ENCODE measurements around the gene CLCA2.
A peak's percentile ranks its signal among the peaks of the same experiment; 100 is the strongest.

CLCA2 gene, protein sequence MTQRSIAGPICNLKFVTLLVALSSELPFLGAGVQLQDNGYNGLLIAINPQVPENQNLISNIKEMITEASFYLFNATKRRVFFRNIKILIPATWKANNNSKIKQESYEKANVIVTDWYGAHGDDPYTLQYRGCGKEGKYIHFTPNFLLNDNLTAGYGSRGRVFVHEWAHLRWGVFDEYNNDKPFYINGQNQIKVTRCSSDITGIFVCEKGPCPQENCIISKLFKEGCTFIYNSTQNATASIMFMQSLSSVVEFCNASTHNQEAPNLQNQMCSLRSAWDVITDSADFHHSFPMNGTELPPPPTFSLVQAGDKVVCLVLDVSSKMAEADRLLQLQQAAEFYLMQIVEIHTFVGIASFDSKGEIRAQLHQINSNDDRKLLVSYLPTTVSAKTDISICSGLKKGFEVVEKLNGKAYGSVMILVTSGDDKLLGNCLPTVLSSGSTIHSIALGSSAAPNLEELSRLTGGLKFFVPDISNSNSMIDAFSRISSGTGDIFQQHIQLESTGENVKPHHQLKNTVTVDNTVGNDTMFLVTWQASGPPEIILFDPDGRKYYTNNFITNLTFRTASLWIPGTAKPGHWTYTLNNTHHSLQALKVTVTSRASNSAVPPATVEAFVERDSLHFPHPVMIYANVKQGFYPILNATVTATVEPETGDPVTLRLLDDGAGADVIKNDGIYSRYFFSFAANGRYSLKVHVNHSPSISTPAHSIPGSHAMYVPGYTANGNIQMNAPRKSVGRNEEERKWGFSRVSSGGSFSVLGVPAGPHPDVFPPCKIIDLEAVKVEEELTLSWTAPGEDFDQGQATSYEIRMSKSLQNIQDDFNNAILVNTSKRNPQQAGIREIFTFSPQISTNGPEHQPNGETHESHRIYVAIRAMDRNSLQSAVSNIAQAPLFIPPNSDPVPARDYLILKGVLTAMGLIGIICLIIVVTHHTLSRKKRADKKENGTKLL

DNA sequence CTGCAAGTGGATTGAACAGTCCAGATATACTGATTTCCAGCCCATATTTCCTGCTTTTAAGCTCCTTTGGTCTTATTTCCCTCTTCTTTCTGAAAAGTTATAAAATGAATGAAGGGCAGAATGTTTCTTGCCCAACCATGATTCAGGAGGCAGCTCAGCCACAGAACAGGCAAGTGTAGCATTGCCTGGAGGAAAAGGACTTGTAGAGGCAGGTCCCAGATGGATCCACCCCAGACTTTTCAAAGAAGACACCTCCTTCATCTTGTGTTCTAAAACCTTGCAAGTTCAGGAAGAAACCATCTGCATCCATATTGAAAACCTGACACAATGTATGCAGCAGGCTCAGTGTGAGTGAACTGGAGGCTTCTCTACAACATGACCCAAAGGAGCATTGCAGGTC is at the start of gene CLCA2:
Gene CLCA2, plus strand, starts transcription at position 299 of the 400 bp plus-strand sequence. Its CDS starts 77 bp downstream, at position 376.
- DNase-seq, result no peak

DNA sequence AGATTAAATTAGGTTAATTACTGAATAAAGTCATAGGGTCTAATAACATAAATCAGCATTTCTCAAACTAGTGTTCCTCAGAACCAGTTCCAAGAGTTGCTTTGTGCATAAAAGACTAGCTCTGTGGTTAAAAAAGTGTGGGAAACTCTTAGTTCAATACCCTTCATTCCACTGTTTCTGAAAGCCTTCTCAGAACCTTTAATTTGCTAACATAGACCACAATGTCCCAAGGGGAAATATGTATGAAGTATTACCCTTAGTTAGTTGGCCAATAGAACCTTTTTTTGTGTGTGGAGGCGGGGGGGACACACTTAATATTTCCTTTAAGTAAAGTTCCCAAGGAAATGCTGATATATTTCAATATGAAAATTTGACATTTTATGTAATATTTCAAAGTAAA is 48.3 kb upstream of the CLCA2 start:
- no peak for DNase-seq

DNA sequence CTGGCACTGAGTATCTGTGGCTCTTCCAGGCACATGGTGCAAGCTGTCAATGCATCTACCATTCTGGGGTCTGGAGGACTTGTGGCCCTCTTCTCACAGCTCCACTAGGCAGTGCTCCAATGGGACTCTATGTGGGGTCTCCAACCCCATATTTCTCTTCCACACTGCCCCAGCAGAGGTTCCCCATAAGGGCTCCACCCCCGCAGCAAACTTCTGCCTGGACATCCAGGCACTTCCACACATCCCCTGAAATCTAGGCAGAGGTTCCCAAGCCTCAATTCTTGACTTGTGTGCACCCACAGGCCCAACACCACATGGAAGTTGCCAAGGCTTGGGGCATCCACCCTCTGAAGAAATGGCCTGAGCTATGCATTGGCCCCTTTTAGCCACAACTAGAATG is 46.6 kb upstream of the CLCA2 start:
- no peak for DNase-seq

DNA sequence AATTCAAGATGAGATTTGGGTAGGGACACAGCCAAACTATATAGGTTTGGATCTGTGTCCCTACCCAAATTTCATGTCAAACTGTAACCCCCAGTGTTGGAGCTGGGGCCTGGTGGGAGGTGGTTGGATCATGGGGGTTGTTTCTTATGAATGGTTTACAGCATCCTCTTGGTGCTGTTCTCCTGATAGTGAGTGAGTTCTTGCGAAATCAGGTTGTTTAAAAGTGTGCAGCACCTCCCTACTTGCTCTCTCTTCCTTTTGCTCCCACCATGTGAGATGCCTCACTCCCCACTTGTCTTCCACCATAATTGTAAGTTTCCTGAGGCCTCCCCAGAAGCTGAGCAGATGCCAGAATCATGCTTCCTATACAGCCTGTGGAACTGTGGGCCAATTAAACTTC is 45.2 kb upstream of the CLCA2 start:
- no peak for DNase-seq

DNA sequence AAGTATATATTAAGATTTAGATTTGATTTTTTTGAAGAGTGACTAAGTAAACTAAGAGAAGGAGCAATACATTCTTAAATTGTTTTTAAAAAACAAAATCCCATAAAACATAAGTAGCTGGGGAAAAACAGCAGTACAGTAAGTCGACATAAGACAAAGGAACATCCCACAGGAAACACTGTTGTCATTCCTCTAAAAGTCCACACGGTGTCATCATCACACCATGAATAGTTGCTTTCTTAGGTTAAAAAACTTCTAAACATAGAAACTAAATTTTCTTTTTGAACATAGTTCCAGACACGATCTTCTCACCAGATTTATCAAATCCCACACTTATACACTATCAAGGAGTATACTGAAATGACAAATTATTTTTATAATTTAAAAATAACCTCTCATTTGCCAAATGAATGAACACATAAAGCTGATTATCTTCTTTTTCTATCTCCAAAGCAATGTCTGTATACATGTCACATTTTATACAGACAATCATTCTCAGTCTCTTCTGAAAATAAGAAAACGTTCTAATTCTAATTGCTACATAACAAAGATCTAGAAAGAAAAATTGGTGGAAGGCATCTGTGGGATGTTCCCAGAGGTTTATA is 43.6 kb upstream of the CLCA2 start:
- DNase-seq, result peak; percentile 67

DNA sequence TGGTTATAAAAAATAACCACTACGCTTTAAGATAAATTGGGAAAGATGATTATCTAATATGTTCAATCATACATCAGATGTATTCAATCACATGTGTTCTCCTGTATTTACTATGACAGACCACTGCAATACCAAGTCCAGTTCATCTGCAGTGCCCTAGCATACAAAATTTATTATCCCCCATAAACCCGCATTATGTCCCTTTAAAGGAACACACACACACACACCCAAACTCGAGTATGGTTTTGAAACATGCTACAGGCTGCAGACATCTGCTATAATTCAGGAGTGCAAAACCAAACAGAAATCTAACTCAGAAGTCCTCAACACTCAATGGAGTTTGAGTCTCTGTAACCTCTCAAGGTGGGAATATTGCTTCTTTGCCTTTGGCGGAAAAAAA is 42.7 kb upstream of the CLCA2 start:
- no peak for DNase-seq

DNA sequence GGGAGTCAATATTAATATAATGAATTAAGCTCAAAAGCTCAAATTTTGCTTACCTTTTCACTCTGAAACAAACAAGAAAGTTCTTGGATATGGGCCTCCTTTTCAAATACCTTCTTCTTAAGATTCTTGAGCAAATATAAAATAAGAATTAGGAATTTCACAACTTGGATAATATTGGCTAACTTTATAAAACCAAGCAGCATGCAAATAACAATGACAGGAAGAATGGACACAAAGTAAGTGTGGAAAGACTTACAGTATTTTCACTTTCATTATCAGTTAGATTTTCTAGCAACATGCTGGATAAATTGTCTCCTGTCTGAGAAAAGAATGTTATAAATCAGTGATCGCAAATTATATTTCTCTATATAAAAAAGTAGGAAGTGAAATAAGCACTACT is 41.1 kb upstream of the CLCA2 start:
- DNase-seq, result no peak

DNA sequence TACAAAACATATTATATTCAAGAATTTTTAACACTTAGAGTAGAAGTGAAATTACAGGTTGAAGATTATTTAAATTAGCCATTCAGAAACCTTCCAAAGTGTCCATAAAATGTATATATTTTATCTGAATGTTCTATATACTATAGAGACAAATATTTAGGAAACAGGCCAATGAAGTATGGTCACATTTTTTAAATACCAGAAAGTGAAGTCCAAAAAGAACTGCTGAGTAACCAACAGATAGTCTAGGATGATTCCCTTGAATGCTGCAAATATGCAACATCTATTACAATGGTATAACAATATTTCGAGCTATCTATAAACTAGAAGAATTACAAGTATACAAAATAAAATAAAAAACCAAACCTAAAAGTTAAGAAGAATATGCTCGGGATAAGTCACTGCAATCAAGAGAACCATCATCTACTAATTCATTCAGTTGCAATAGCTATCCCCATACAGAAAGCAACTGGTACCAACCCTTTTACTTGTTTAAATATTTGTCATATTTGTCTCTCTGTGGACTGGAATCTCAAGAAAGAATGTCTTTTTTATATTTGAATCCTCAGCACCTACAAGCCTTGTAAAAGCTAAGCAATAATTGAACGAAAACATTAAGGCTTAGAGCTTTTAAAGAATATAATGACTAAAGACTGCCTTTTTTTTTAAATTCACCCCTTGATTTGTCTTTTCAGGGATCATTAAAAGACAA is 35.9 kb upstream of the CLCA2 start:
- peak; percentile 17 for DNase-seq

DNA sequence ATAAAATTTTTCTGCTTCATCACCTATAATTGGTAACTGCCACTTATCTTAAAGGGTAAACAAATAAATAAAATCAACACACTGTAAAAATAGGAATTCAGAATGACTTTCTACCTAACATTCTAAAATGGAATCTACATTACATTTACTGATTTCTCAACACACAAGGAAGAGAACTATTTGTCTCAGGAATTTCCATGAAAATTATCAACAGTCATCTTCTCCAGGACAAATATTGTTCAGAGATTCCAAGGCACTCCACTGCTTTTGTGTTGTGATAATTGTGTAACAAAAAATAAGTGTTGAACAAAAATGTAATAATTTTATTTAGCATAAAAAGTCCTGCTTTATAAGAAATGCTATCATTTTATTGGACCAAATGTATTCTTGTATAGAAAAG is 35.2 kb upstream of the CLCA2 start:
- no peak for DNase-seq

DNA sequence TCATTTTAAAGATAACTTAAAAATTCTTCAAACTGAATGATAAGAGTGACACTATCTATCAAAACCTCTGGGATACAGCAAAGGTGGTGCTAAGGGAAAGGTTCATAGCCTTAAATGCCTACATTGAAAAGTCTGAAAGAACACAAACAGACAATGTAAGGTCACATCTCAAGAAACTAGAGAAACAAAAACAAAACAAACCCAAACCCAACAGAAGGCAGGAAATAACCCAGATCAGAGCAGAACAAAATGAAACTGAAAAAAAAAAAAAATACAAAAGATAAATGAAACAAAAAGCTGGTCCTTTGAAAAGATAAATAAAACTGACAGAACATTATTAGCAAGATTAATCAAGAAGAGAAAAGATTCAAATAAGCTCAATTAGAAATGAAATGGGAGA is 34.7 kb upstream of the CLCA2 start:
- no peak for DNase-seq

DNA sequence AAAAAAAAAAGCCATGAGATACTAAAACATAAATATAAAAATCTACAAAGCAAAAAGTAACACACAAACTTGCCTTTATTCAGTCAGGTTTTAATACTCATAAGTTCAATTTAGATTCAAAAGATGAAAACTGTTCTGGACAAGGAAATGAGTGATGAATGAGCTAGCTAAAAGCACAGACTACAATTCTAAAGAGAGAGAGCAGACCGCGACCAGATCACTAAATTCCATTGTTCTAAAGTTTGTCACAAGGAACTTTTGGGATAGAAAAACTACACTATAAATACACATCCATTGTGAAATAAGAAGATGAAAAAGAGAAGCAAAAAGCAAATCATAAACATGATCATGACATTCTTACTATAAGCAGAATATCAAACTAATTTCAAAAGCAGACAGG is 29.6 kb upstream of the CLCA2 start:
- DNase-seq, result peak; percentile 48

DNA sequence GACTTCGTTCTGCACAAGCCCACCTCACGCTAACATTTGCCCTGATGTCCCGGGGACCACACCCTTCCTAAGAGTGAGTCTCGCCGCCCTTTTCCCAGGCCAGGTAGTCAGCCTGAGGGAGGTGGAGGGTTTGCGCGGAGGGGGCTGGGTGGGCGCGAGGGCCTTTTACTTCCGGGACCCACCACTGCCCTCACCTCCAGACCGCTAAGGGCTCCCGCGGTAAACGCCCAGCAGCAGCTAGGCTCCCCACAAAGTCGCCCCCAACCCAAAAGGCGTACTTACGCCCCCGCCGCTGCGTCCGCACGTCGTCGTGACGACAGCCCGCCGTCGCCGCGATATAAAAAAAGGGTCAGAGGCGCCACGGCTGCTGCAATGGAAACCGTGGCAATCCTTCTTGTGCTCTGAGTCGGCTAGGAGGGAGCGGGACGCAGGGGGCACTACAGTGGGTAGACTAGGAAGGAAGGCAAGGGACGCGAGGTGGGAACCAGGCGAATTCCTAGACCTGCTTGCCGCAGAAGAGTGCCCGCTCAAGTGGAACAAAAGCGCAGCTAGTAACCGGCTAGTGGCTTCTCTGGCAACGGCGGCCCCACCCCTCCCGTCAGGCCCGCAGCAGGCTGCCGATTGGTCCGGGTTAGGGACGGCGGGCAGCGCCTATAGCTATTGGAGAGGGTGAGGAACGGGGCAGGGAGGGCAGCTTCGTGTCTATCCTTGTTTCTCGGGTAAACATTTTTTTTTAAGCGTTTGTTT is 28.0 kb upstream of the CLCA2 start, which contains the start of gene ODF2L:
Gene ODF2L, minus strand, starts transcription at position 573 of the 747 bp plus-strand sequence. CDS start 9,296 bp downstream, outside the sequence.
- peak; percentile 85 for DNase-seq

DNA sequence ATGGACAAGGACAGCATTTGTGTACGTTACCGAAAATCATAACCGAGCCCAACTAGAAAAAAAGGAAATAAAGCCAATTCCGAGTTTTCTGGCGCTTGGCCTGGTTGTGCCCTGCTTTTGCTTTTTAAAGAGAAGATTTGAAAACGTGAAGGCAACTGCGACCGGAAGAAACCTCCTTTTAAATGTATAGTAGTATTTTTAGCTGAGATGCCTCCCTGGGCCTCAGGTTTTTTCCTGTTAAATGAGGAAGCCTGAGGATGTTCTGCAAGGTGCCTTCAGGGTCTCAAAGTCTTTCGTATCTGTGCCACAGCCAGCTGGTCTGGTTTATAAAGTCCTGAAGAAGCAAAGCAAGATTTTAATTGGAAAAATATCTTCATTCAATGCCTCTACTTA is 27.5 kb upstream of the CLCA2 start:
- DNase-seq, result no peak

DNA sequence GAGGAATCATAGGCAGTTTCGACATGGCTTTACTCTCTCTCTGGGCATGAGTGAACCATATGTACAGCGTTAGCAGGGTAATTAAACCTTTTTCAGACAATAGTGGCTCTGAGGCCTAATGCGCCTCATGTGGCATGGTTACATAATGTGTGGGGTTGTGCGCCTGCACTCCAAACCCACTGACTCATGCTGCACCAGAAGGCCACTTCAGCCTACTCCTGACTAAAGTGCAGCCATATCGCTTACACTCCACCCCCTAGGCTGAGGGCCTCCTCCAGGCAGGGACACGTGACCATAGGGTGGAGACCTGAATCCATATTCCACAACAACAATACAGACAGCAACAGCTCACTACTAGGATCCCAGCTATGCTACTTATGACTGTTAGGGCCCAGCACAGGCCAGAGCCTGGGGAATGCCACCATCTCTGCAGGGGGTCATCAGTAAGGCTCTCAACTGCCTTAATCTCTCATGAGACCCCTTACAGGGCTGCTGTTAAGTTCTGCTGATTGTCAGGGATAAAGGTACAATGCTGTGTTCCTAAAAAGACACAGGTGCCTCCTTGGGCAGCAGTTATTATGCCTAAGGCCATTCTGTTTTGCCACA is 14.5 kb upstream of the CLCA2 start:
- DNase-seq, result no peak

DNA sequence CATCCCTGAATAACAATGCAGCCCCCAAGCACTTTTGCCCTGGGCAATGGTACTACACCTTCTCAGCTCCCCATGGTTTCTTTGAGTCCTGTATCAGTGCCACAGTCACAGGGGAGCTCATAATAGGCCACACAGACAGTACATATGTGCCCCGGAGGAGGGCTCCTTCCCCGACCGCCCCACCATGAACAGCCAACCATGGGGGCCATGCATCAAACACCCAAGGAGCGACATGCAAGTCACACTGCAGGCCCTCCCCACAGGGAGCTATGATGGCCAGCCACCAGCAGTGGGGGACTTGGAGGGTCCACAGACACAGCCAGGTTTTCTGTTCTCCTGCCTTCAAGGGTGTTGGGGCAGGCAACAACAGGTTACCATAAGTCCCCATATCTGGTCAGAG is 13.1 kb upstream of the CLCA2 start:
- DNase-seq, result no peak

DNA sequence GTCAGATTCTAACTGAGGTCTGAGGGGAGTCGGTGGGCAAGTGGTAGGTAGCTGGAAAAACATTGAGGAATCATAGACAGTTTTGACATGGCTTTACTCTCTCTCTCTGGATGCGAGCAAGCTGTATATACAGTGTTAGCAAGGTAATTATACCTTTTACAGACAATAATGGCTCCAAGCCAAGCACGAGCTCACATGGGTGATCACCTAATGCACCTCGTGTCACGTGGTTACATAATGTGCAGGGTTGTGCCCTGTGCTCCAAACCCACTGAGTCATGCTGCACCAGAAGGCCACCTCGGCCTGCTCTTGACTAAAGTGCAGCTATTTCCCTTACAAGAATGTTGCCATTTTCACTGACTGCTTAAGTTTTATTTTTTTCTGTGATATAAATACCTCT is 7.6 kb upstream of the CLCA2 start:
- no peak for DNase-seq

DNA sequence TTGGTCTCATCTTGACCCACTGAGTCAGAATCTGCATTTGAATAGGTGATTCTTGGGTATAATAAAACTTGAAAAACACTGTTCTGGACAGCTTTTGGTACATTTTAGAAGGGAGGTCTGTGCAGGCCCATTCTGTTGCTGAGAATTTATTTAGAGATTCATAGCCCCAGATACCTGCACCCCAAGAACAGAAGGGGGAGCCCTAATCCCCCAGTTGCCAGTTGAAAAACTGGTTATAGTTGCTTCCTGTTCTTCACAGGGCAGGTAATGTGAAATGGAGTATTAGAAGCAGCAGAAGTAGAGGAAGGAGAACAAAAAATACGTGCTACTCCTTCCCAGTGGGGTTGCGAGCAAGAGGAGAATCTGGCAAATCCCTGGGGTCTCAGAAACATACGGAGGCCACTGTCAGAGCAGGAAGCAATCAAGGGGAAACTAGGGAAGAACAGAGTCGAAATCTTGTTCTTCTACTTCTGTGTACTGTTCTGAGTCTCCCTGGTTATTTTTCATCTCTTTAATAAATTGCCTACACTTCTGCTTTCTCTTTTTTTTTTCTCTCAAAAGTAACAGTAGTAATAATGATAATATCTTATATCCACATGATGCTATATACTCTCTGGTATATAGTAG is 4.6 kb upstream of the CLCA2 start:
- DNase-seq, result peak; percentile 35

DNA sequence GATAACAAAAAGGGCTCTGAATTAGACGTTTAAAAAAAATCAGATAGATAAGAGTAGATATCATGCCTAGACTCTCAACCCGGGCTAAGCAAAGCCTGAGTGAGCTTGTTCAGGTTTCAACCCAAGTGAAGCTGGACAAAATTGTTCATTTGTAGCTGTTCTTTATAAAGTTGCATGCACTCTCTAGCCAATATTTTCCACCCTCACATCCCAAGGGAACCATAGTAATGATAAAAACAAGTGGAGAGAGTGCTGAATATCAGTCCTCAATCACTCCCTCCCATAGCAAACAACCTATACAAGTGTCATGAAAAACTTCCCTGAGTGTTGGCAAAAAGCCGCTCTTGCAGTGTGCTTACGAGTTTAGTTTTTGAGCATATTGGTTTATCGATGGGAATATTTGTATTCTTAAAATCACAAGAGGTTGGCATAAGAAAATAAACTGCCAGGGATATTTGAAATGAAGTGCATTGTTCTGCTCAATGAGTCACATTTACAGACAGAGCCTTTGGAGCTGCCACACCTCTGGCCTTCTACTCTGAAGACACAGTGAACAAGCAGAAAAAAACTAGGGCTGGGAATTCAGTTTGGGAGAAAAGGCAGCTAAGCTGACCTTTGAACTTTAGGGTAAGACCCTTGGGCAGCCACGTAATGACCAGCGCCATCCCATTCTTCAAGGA is 2.2 kb upstream of the CLCA2 start:
- no peak for DNase-seq

DNA sequence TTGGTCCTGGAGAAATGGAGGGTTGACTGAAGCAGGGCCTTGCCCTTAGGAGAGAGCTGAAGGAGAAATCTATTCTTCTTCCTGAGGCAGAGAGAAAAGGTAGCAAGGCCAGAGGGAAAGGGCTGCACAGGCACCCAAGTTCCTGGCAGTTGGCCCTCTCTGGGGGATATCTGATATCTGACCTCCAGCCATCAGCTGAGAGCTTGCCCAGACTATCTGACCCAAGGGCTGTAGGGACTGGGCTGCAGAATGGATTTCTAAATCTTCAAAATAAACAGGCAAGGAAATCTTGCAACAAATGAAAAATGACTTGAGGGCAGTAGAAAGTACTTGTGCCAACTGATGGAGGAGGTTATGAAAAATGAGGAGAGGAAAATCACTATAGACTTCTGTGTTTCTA is 498 bp upstream of the CLCA2 start:
- no peak for DNase-seq

DNA sequence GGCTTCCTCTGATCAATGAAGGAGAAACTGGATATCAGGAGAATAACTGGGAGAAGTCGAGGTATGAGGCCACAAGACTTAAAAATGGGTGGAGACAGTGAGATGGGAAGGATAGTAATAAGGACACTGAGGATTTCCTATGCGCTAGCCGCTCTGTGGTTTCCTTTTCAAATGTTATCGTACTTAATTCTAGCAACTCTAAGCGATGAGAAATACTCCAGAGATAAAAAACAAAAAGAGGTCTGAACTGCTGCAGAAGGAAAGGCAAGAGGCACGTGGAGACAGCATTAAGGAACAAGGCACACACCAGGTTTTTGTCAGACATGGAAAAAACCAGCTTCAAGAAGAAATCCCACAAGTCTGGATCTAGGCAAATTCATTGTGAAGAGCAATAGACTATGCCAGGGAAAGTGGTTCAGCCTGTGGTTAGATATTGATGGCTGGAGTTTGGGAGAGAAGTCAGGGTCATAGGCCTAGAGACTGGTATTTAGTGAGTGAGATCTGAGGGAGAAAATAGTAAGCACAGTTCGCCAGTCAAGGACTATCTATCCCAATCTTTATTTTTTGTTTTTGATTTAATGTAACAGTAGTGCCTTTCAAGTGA is 5.3 kb downstream of the CLCA2 start:
- DNase-seq, result peak; percentile 26
